ENCODE measurements around the gene SEC24D. TPM values are rescaled to one million over a fixed set of nuclear protein-coding genes. Genes with fewer than 3 reads are reported as not detected.

SEC24D gene
- total RNA-seq, 1 donor from 2014 or later: 64.9 TPM

- no peak for ATAC-seq
- DNase-seq (ENCODE audit: low spot score): no peak
- intact Hi-C loops (cut with DNase I): no loop called here
These were observed 96.8 kb downstream of the SEC24D start for GRCh38 chr4:118739022-118739713.

GRCh38 chr4:118738090-118738489 lies 97.8 kb downstream of the SEC24D start:
- ATAC-seq (no peak), DNase-seq (ENCODE audit: low spot score) (no peak)
- intact Hi-C loops (cut with DNase I): no loop called here

GRCh38 chr4:118736900-118737299 lies 99.0 kb downstream of the SEC24D start:
- ATAC-seq (no peak), DNase-seq (ENCODE audit: low spot score) (no peak)
- intact Hi-C loops (cut with DNase I): no loop called here

- intact Hi-C loops (cut with DNase I): no loop called here
- DNase-seq (ENCODE audit: low spot score): no peak
- ATAC-seq: no peak
These were observed 101.3 kb downstream of the SEC24D start for GRCh38 chr4:118734491-118735205.

- peak; percentile 50 for ATAC-seq
- intact Hi-C loops (cut with DNase I): no loop called here
- no peak for DNase-seq (ENCODE audit: low spot score)
These were observed 103.2 kb downstream of the SEC24D start for GRCh38 chr4:118732591-118733330.

- intact Hi-C loops (cut with DNase I): no loop called here
- DNase-seq (ENCODE audit: low spot score) (no peak), ATAC-seq (no peak)
These were observed 105.2 kb downstream of the SEC24D start for GRCh38 chr4:118730683-118731082.

- no peak for DNase-seq (ENCODE audit: low spot score)
- intact Hi-C loops (cut with DNase I): no loop called here
- ATAC-seq: no peak
These were observed 106.3 kb downstream of the SEC24D start for GRCh38 chr4:118729287-118730286.

- intact Hi-C loops (cut with DNase I): no loop called here
- DNase-seq (ENCODE audit: low spot score) (no peak), ATAC-seq (no peak)
These were observed 108.6 kb downstream of the SEC24D start for GRCh38 chr4:118727360-118727759.

GRCh38 chr4:118723369-118723768 lies 112.6 kb downstream of the SEC24D start:
- DNase-seq (ENCODE audit: low spot score) (no peak), ATAC-seq (no peak)
- intact Hi-C loops (cut with DNase I): no loop called here

- DNase-seq (ENCODE audit: low spot score): no peak
- no peak for ATAC-seq
- intact Hi-C loops (cut with DNase I): no loop called here
These were observed 114.2 kb downstream of the SEC24D start for GRCh38 chr4:118721752-118722151.

GRCh38 chr4:118718511-118719170 lies 117.3 kb downstream of the SEC24D start:
- intact Hi-C loops (cut with DNase I): no loop called here
- no peak for DNase-seq (ENCODE audit: low spot score)
- no peak for ATAC-seq

GRCh38 chr4:118716304-118716703 lies 119.6 kb downstream of the SEC24D start:
- no peak for DNase-seq (ENCODE audit: low spot score)
- intact Hi-C loops (cut with DNase I): no loop called here
- peak; percentile 22 for ATAC-seq

- DNase-seq (ENCODE audit: low spot score): no peak
- ATAC-seq: no peak
- intact Hi-C loops (cut with DNase I): no loop called here
These were observed 121.2 kb downstream of the SEC24D start for GRCh38 chr4:118714682-118715081.

GRCh38 chr4:118712872-118713271 lies 123.1 kb downstream of the SEC24D start:
- ATAC-seq (no peak), DNase-seq (ENCODE audit: low spot score) (no peak)
- intact Hi-C loops (cut with DNase I): no loop called here

- intact Hi-C loops (cut with DNase I): no loop called here
- ATAC-seq: no peak
- no peak for DNase-seq (ENCODE audit: low spot score)
These were observed 124.9 kb downstream of the SEC24D start for GRCh38 chr4:118711052-118711451.

GRCh38 chr4:118703118-118703517 lies 132.8 kb downstream of the SEC24D start:
- DNase-seq (ENCODE audit: low spot score): no peak
- no peak for ATAC-seq
- intact Hi-C loops (cut with DNase I): no loop called here

- intact Hi-C loops (cut with DNase I): no loop called here
- DNase-seq (ENCODE audit: low spot score) (peak; percentile 96), ATAC-seq (peak; percentile 99)
These were observed 150.8 kb downstream of the SEC24D start, which contains the start of gene METTL14 for GRCh38 chr4:118684873-118685811. Gene METTL14, plus strand, starts transcription at chr4:118685392. Its CDS starts 143 bp downstream, at chr4:118685535.
